ENCODE data around the gene CHPF. TPM values are rescaled to one million over a fixed set of nuclear protein-coding genes. Genes with fewer than 3 reads are reported as not detected.

Gene CHPF
- total RNA-seq, 4 donors from 2014 or later: 19.0 to 122 (median 90.5) TPM

- TF ChIP-seq CTCF (IDR thresholded peaks at IDR 0.05) (no peak), POLR2A (IDR thresholded peaks at IDR 0.05) (no peak)
- no peak overlapping the region for H3K27ac ChIP-seq
- no peaks in the 10 kb centered on the region for H3K36me3 ChIP-seq
- H3K9me3 ChIP-seq: no peaks in the 10 kb centered on the region
- H3K27me3 ChIP-seq: no peaks in the 10 kb centered on the region
- DNase-seq: no peak
- no peak overlapping the region for H3K4me3 ChIP-seq
- H3K4me1 ChIP-seq: no peaks in the 10 kb centered on the region
Measured at GRCh38 chr2:219531639-219532377, 11.8 kb downstream of the CHPF start.

GRCh38 chr2:219530048-219530963 is 13.3 kb downstream of the CHPF start:
- Histone ChIP-seq H3K4me3 (no peak overlapping the region), H3K4me1 (no peaks in the 10 kb centered on the region), H3K36me3 (no peaks in the 10 kb centered on the region), H3K9me3 (no peaks in the 10 kb centered on the region), H3K27ac (no peak overlapping the region), H3K27me3 (no peaks in the 10 kb centered on the region)
- DNase-seq: peak; percentile 67 to 91 (median 88)
- TF ChIP-seq CTCF (IDR thresholded peaks at IDR 0.05): peak; percentile 85 to 99 (median 97)
- no peak for TF ChIP-seq POLR2A (IDR thresholded peaks at IDR 0.05)

- DNase-seq: no peak
- no peak overlapping the region for H3K4me3 ChIP-seq
- TF ChIP-seq POLR2A (IDR thresholded peaks at IDR 0.05) (no peak), CTCF (IDR thresholded peaks at IDR 0.05) (no peak)
- H3K36me3 ChIP-seq: no peaks in the 10 kb centered on the region
- peaks cover 0 to 17% of the 10 kb centered on the region in 2 donors for H3K27me3 ChIP-seq
- H3K9me3 ChIP-seq: no peaks in the 10 kb centered on the region
- H3K4me1 ChIP-seq: peaks cover 0 to 10% (median 7%) of the 10 kb centered on the region in 4 donors
- H3K27ac ChIP-seq: no peak overlapping the region
Measured at GRCh38 chr2:219527472-219527871, 16.1 kb downstream of the CHPF start.

GRCh38 chr2:219527076-219527394 is 16.6 kb downstream of the CHPF start:
- Histone ChIP-seq H3K9me3 (no peaks in the 10 kb centered on the region), H3K4me1 (peaks cover 0 to 15% (median 9%) of the 10 kb centered on the region in 4 donors), H3K36me3 (no peaks in the 10 kb centered on the region), H3K27me3 (peaks cover 0 to 20% of the 10 kb centered on the region in 2 donors), H3K4me3 (no peak overlapping the region), H3K27ac (no peak overlapping the region)
- no peak for TF ChIP-seq POLR2A (IDR thresholded peaks at IDR 0.05)
- no peak for TF ChIP-seq CTCF (IDR thresholded peaks at IDR 0.05)
- no peak for DNase-seq

- no peak overlapping the region for H3K4me3 ChIP-seq
- H3K4me1 ChIP-seq: peaks cover 0 to 17% (median 9%) of the 10 kb centered on the region in 4 donors
- H3K27me3 ChIP-seq: peaks cover 0 to 20% of the 10 kb centered on the region in 2 donors
- no peak for DNase-seq
- no peaks in the 10 kb centered on the region for H3K36me3 ChIP-seq
- H3K27ac ChIP-seq: no peak overlapping the region
- no peaks in the 10 kb centered on the region for H3K9me3 ChIP-seq
- TF ChIP-seq CTCF (IDR thresholded peaks at IDR 0.05): no peak
- TF ChIP-seq POLR2A (IDR thresholded peaks at IDR 0.05): no peak
Measured at GRCh38 chr2:219526320-219527075, 17.1 kb downstream of the CHPF start.

Data from Peyer's patch (tissue), 4 donors.